ENCODE data around the gene PRR27.

Gene PRR27

DNA sequence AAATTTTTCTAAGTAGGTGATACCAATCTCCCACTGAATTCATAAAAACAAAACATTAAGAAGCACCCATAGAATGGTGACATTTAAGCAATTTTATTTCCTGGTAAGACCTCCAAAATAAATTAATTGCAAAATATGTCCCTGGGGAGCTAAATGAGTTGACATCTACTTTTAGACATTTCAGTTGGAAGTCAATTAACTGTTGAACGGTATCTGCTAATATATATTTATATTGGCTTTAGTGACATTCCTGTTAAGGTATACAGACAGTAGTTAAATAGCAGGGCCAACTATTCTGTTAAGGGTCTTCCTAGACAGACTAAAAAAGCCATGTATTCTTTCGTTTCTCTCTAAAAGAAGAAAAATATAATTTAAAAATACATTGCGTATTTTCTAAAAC, at the start of gene PRR27:
Gene PRR27 (plus strand): TSS at position 301 of the 400 bp plus-strand sequence. CDS start 139 bp downstream, outside the sequence.
- no peak for DNase-seq (ENCODE audit: low read depth)

- DNase-seq (ENCODE audit: low read depth) = no peak
These were observed 43.1 kb upstream of the PRR27 start for GRCh38 chr4:70110917-70111316.

DNA sequence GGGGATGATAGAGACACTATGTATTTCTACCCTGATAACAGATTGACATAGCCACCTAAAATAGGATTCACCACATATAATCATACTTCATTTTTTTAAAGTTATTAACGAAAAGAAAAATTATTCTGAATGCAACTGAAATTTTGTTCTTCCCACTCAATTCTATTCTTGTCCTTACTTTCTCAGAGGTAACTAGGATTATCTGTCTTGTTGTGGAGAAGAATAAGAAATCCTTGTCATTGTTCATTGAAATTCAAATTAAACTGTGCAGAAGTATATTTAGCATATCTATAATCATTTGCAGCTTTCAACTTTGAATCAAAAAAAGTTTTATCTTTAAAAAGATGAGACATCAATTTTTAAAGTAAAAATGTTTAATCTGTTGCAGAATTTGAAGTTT, 40.4 kb upstream of the PRR27 start:
- no peak for DNase-seq (ENCODE audit: low read depth)

DNA sequence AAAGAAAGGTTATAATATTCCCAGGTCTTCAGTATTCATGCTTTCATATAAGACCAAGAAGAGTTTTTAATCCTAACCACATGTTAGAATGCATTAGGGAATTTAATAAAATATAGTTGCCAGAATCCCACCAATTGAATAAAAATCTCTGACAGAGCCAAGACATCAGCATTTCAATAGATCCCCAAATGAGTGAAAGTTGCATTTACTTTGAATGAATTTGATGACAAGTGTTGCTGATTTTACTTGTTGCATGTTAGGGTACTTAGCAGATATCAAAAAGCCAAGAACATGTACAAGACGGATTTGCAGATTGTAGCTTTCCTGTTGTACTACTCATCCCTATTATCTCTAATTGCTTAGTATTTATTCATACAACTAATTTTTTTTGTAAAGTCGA, 39.9 kb upstream of the PRR27 start:
- no peak for DNase-seq (ENCODE audit: low read depth)

DNA sequence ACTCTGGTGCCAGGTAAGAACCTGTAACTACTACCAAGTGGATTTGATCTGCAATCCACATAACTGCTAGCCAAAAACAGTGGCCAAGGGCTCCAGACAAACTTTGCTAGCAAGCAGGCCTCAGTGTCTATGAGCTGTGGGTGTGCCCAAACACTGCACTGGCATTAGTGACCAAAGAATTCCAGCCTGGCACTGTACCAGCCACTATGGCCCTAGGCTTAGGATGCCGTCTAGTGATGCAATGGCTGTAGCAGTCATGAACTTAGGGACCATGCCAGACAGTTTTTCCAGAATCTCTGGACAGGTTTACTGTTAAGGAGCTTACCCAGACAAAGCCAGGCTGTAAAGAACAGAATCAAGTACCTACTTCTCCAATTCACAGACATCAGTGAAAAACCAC, 33.7 kb upstream of the PRR27 start:
- DNase-seq (ENCODE audit: low read depth) = no peak

DNA sequence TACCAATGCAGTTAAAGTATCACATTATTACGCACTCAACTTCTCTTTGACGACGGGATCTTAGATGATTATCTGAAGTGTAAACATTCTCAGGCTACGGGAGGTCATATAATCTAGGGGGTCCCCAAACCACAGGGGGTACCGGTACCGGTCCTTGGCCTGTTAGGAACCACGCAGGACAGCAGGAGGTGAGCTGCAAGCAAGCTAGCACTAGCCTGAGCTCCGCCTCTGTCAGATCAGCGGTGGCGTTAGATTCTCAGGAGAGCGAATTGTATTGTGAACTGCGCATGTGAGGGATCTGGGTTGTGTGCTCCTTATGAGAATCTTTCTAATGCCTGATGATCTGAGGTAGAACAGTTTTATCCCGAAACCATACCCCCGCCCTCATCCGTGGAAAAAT, 20.6 kb upstream of the PRR27 start:
- no peak for DNase-seq (ENCODE audit: low read depth)

- DNase-seq (ENCODE audit: low read depth) = no peak
These were observed 15.3 kb upstream of the PRR27 start for GRCh38 chr4:70138751-70139150.

- DNase-seq (ENCODE audit: low read depth) = no peak
These were observed 2.8 kb upstream of the PRR27 start for GRCh38 chr4:70151271-70151670.

- DNase-seq (ENCODE audit: low read depth) = no peak
These were observed 1.9 kb upstream of the PRR27 start for GRCh38 chr4:70152088-70152487.

DNA sequence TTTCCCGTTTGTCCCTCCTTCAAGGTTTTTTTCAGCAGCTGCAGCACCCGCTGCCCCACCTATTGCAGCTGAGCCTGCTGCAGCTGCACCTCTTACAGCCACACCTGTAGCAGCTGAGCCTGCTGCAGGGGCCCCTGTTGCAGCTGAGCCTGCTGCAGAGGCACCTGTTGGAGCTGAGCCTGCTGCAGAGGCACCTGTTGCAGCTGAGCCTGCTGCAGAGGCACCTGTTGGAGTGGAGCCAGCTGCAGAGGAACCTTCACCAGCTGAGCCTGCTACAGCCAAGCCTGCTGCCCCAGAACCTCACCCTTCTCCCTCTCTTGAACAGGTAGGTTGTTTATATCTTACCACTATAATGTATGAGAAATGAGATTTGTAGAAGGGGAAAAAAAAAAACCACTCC, 4.5 kb downstream of the PRR27 start:
- no peak for DNase-seq (ENCODE audit: low read depth)

DNA sequence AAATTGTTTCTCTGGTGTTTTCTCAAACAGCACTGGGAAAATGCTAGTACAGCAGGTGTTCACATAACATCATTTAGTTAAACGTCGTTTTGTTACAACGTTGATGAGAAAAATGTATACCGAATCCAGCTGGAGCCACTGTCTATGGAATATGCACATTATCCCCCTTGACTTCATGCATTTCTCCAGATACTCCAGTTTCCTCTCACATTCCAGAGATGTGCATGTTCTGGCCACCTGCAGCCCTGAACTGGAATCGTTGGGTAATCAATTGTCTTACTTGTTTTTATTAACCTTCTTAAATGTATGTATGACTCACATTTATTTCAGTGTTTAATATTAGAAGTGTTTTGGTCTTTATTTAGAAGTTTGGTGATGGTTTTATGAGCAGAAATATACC, 23.1 kb downstream of the PRR27 start:
- no peak for DNase-seq (ENCODE audit: low read depth)

DNA sequence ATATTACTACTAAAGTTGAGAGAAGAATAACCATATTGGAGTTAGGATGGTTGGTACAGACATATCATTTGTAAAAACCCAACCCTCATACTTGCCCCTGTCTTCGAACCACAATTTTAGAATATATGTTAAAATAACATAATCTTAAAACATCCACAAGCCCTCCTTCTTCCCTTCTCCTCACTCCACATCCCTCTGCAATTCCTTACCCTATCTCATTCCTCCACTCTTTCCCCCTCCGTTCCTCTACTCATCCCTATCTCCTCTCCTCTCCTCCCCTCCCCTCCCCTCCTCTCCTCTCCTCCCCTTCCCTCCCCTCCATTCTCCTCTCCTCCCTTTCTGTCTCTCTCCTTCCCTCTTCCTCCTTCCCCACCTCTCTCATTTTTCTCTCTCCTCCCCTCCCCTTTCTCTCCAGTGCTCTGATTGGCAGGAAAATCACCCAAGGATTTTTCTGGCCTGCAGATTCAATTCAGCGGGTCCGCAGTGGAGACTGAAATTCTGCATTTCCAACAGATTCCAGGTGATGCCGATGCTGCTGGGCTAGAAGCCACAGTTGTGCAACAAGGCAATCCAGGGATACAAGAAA, 24.1 kb downstream of the PRR27 start:
- DNase-seq (ENCODE audit: low read depth) = no peak

DNA sequence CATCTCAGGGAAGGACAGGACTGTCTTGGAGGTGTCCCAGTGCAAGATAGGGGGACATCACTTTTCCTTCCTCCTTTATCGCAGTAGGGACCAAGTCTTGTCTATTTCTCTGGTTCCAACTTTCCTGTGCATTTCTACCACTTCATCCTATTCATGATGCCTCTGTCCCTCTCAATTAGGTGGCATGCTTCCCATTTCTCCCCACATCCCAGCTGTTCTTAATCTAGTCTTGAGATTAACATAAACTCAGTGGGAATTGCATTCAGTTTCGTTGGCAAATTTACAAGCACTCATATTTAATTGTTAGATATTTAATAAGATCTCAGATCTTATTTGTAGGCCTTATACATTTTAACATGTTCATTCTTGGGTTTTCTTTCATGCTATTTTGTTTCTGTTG, 25.8 kb downstream of the PRR27 start:
- DNase-seq (ENCODE audit: low read depth) = no peak

- DNase-seq (ENCODE audit: low read depth) = no peak
These were observed 27.8 kb downstream of the PRR27 start for GRCh38 chr4:70181864-70182263.

DNA sequence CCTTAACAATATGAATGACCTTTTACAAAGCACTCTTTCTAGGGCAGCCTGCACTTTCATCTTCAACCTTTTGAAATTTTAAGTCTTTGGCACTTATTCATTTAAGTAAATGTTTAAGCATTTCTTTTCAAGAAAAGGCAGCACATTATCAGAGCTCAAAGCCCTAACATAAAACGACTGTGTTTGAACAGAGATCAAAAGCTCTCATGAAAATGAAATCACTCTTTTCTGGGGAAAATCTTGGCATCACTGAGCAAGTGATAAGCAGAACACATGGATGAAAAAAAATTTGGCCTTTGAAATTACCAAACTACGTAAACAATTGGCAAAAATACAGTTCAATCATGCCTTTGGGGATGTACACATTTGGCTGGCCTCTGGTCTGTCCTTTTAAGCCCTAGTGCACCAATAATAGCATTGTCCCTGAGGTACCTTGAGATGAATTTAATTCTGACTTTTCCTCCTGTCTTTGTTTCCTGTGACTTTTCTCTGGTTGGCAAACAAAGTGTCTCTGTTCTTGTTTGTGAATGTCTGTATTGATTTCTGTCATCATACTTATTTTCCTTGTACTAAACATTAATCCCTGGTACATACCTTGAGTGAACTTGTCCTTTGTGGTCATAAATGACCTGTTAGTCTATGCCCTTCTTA, 28.6 kb downstream of the PRR27 start:
- no peak for DNase-seq (ENCODE audit: low read depth)

DNA sequence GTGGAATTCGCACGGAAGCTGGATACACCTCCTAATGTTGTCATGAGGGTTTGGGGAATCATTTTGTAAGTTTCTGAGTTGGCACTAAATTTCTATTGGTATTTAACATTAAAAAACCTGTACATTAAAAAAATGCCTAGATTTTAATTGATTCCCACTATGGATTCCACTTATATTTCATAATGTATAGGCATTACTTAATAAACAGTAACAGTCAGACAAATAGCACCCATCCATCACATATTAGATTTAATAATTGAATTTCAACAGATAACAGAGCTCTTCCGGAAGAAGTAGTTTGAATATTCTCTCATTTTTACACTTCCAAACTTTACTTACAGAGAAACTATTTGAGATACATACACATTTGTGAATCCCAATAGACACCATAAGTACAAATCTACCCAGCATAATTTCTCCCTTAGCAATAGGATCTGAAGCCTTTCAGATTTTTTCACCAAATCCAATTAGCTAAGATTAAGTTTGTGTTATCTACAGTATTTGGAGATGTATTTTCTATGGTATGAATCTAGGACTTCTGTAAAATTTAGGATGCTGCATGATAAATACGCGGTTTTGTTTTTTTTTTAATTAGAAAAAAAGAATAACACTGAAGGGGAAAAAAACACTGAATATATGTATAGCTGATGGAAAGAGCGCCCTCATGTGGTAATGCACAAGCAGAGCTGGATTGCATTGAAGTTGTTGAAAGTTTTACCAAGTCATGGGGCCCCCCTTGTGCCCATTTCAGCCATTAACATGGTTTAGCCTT, 29.3 kb downstream of the PRR27 start:
- no peak for DNase-seq (ENCODE audit: low read depth)

GRCh38 chr4:70183940-70184246, 29.9 kb downstream of the PRR27 start:
- DNase-seq (ENCODE audit: low read depth) = no peak

GRCh38 chr4:70187216-70187615, 33.2 kb downstream of the PRR27 start:
- no peak for DNase-seq (ENCODE audit: low read depth)

GRCh38 chr4:70190579-70190978, 36.5 kb downstream of the PRR27 start:
- no peak for DNase-seq (ENCODE audit: low read depth)

DNA sequence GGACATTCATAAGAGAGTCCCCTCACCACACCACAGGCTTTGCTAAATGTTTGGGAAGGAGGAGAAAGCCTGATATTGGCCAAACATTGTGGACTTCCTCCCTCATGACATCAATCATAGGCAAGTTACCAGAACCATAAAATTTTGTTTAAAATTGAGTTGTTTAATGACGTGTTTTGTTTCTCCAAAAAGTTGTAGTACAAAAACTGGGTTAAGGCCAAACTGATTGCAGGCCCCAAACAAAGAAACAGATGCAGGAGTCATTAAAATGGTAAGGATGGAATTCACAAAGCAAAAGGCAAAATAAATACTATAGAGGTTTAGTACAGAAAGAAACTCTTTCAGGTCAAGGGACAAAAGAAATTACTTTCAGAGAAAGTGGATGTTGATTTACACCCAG, 37.6 kb downstream of the PRR27 start:
- no peak for DNase-seq (ENCODE audit: low read depth)

GRCh38 chr4:70192895-70193294, 38.9 kb downstream of the PRR27 start:
- no peak for DNase-seq (ENCODE audit: low read depth)

GRCh38 chr4:70195425-70195824, 41.4 kb downstream of the PRR27 start, which contains the start of gene ODAM:
Gene ODAM, plus strand, starts transcription at chr4:70195725. Its CDS starts 819 bp downstream, at chr4:70196544.
- DNase-seq (ENCODE audit: low read depth) = no peak

DNA sequence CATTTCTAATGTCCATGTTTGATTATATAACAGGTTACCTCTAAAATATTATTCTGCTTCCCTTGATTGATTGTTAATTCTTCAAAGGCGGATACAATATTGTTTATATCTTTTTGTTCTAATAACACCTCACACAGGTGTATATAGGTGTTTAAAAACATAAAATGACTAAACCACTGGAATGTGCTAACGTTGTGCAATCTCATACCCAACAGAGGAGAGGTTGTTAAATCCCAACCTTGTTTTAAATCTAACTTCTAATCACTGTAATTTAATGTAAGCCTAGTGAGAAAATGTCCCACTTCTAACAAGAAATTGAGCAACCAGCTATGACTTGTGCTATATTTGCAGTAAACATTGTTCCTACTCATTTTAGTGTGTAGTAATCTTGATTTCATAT, 42.8 kb downstream of the PRR27 start:
- DNase-seq (ENCODE audit: low read depth) = no peak

DNA sequence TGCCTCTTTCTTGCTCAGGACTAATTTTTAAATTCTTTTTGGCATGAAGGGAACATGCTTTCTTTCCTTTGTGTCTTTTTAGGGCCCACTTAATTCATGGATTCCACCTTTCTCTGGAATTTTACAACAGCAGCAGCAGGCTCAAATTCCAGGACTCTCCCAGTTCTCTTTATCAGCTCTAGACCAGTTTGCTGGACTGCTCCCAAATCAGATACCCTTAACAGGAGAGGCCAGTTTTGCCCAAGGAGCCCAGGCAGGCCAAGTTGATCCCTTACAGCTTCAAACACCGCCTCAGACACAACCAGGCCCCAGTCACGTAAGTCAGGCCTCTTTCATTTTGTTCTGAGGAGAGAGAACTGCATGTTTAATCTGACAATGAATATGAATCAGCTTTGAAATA, 43.8 kb downstream of the PRR27 start:
- DNase-seq (ENCODE audit: low read depth) = no peak

Data from activated T-cell treated with anti-CD3 and anti-CD28 coated beads for 1 hour (primary cell).